GM12891 (cell line): ENCODE measurements around the gene RLIM.

Source experiments
- PAX5 ChIP-seq: IDR thresholded peaks from 2 replicates; pipeline ENCODE4 v1.6.1; 2011; ENCODE audit warnings: low read length, moderate library complexity, mild to moderate bottlenecking; ENCODE audit not compliant: insufficient read depth, severe bottlenecking
- POLR2A ChIP-seq: IDR thresholded peaks from 2 replicates; pipeline ENCODE4 v1.6.1; 2011; ENCODE audit warnings: low read depth, low read length, control low read depth
- POLR2AphosphoS5 ChIP-seq: IDR thresholded peaks from 2 replicates; pipeline ENCODE4 v1.6.1; 2011; ENCODE audit warnings: low read depth, low read length, control low read depth
- POU2F2 ChIP-seq: IDR thresholded peaks from 2 replicates; pipeline ENCODE4 v1.6.1; 2011; ENCODE audit warnings: low read depth, mild to moderate bottlenecking, control low read depth, low read length, moderate library complexity
- SPI1 ChIP-seq: IDR thresholded peaks from 2 replicates; pipeline ENCODE4 v1.6.1; 2011; ENCODE audit warnings: low read depth, low read length, control low read depth
- TAF1 ChIP-seq: IDR thresholded peaks from 2 replicates; pipeline ENCODE4 v1.6.1; 2011; ENCODE audit warnings: low read depth, low read length, control low read depth

GRCh38 chrX:74656079-74656745 lies 41.8 kb upstream of the RLIM start:
- TF ChIP-seq POLR2A (no peak), TAF1 (no peak), SPI1 (no peak), POLR2AphosphoS5 (no peak), PAX5 (no peak), POU2F2 (no peak)
